GM19238 (cell line): Measurements from ENCODE around the gene NTRK2.

Experiments used
- DNase-seq: peaks from one replicate; pipeline ENCODE4 v3.0.0; 2011; ENCODE audit warnings: low spot score; ENCODE audit not compliant: insufficient read length

The NTRK2 gene

GRCh38 chr9:84815554-84815953 lies 146.0 kb downstream of the NTRK2 start:
- DNase-seq, result no peak

- no peak for DNase-seq
Measured at GRCh38 chr9:84817038-84817437, 147.5 kb downstream of the NTRK2 start.

GRCh38 chr9:84818791-84819190 lies 149.3 kb downstream of the NTRK2 start:
- no peak for DNase-seq

- DNase-seq, result no peak
Measured at GRCh38 chr9:84819491-84819991, 150.0 kb downstream of the NTRK2 start.

GRCh38 chr9:84821431-84821830 lies 151.9 kb downstream of the NTRK2 start:
- no peak for DNase-seq

- DNase-seq, result no peak
Measured at GRCh38 chr9:84822589-84823233, 153.2 kb downstream of the NTRK2 start.

- peak; percentile 23 for DNase-seq
Measured at GRCh38 chr9:84823421-84824271, 154.1 kb downstream of the NTRK2 start.

GRCh38 chr9:84827216-84827765 lies 157.8 kb downstream of the NTRK2 start:
- no peak for DNase-seq

- DNase-seq, result no peak
Measured at GRCh38 chr9:84828046-84828445, 158.5 kb downstream of the NTRK2 start.

- no peak for DNase-seq
Measured at GRCh38 chr9:84829471-84829870, 159.9 kb downstream of the NTRK2 start.

- no peak for DNase-seq
Measured at GRCh38 chr9:84829997-84830696, 160.6 kb downstream of the NTRK2 start.

GRCh38 chr9:84831377-84831776 lies 161.8 kb downstream of the NTRK2 start:
- no peak for DNase-seq

- no peak for DNase-seq
Measured at GRCh38 chr9:84832453-84832852, 162.9 kb downstream of the NTRK2 start.

GRCh38 chr9:84834426-84834825 lies 164.9 kb downstream of the NTRK2 start:
- DNase-seq, result no peak

GRCh38 chr9:84835745-84836144 lies 166.2 kb downstream of the NTRK2 start:
- no peak for DNase-seq

GRCh38 chr9:84838879-84839278 lies 169.3 kb downstream of the NTRK2 start:
- DNase-seq, result no peak

- DNase-seq, result no peak
Measured at GRCh38 chr9:84839541-84839940, 170.0 kb downstream of the NTRK2 start.

GRCh38 chr9:84841931-84842330 lies 172.4 kb downstream of the NTRK2 start:
- no peak for DNase-seq

- no peak for DNase-seq
Measured at GRCh38 chr9:84843175-84843824, 173.8 kb downstream of the NTRK2 start.

GRCh38 chr9:84845956-84846900 lies 176.7 kb downstream of the NTRK2 start:
- no peak for DNase-seq
